Peyer's patch (tissue), 4 donors: Measurements from ENCODE around the gene TMEM183A. TPM values are rescaled to one million over a fixed set of nuclear protein-coding genes. Genes with fewer than 3 reads are reported as not detected.

Experiments used
- DNase-seq, 3 donors: peaks; one replicate each; pipeline ENCODE4 v3.0.0-alpha.2; 2017 to 2019
- H3K27ac ChIP-seq, 4 donors: fragments of 200-600 bp; sonication (generic); one replicate each; pipeline ENCODE4 v1.5.1; 2016 to 2019
- H3K27me3 ChIP-seq, 2 donors: fragments of 200-600 bp; sonication (generic); one replicate each; pipeline ENCODE4 v1.5.1; 2019
- H3K36me3 ChIP-seq, 3 donors: fragments of 200-600 bp; sonication (generic); one replicate each; pipeline ENCODE4 v1.5.1; 2016 to 2019
- H3K4me1 ChIP-seq, 4 donors: fragments of 200-600 bp; sonication (generic); one replicate each; pipeline ENCODE4 v1.5.1; 2016 to 2019
- H3K4me3 ChIP-seq, 4 donors: fragments of 200-600 bp; sonication (generic); 1 replicate in 3 of 4; 2 replicates in 1 of 4; pipeline ENCODE4 v1.5.1; 2016 to 2019; ENCODE audit warnings: mild to moderate bottlenecking in 1 of 4
- H3K9me3 ChIP-seq, 4 donors: fragments of 200-600 bp; sonication (generic); one replicate each; pipeline ENCODE4 v1.5.1; 2016 to 2019; ENCODE audit warnings: mild to moderate bottlenecking in 1 of 4
- POLR2A ChIP-seq, 2 donors: fragments of 450-650 bp; IDR thresholded peaks; one replicate each; pipeline ENCODE4 v1.5.1; 2017; ENCODE audit warnings: antibody characterized with exemption in 2 of 2, mild to moderate bottlenecking in 2 of 2, moderate library complexity in 2 of 2
- total RNA-seq, 4 donors: library from RNA; depleted of rRNA; stranded (reverse); fragments of >200 nt; gene quantifications; one replicate each; pipeline ENCODE4 v1.1.0, GENCODE V29; 2016
- TF ChIP-seq, protein P1 (sequence below), 6 experiments: fragments of 450-650 bp in 4 of 6; fragments of 200-600 bp in 2 of 6; sonication (generic) in 1 of 6; IDR thresholded peaks; one replicate each; pipeline ENCODE4 v1.5.1; 2017 to 2019; ENCODE audit warnings: antibody characterized with exemption in 6 of 6, mild to moderate bottlenecking in 3 of 6, moderate library complexity in 1 of 6

Gene TMEM183A
- total RNA-seq, 4 donors from 2014 or later: 65.4 to 91.6 (median 80.4) TPM

DNA sequence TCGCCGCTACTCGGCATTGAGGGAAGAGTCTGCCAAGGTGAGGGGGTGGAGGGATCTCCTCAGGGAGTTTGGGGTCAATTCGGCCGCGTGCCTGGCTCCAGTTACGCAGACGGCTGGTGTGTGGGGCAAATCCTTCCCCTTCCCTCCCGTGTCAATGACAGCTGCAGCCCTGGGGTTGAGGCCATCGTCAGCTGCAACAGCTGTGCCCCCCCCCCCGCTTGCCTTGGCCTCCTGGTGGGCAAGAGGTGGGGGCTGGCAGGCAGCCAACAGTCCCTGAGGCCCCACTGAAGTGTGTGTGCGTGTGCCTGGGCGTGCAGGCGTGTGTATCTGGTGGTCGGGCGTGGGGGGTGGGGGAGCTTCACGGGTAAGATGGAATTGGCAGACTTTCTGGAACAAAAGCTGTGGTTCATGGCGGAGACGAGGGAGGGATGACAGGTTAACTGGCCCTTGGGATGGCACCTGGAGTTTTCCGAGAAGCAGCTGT is 44.7 kb downstream of the TMEM183A start:
- Histone ChIP-seq H3K4me3 (no peak overlapping the region), H3K27ac (no peak overlapping the region), H3K36me3 (no peaks in the 10 kb centered on the region), H3K9me3 (no peaks in the 10 kb centered on the region), H3K4me1 (no peaks in the 10 kb centered on the region), H3K27me3 (no peaks in the 10 kb centered on the region)
- no peak for DNase-seq
- TF ChIP-seq POLR2A (IDR thresholded peaks at IDR 0.05): no peak
- TF ChIP-seq, protein P1, sequence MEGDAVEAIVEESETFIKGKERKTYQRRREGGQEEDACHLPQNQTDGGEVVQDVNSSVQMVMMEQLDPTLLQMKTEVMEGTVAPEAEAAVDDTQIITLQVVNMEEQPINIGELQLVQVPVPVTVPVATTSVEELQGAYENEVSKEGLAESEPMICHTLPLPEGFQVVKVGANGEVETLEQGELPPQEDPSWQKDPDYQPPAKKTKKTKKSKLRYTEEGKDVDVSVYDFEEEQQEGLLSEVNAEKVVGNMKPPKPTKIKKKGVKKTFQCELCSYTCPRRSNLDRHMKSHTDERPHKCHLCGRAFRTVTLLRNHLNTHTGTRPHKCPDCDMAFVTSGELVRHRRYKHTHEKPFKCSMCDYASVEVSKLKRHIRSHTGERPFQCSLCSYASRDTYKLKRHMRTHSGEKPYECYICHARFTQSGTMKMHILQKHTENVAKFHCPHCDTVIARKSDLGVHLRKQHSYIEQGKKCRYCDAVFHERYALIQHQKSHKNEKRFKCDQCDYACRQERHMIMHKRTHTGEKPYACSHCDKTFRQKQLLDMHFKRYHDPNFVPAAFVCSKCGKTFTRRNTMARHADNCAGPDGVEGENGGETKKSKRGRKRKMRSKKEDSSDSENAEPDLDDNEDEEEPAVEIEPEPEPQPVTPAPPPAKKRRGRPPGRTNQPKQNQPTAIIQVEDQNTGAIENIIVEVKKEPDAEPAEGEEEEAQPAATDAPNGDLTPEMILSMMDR (IDR thresholded peaks at IDR 0.05): no peak

GRCh38 chr1:203052601-203053000 is 45.4 kb downstream of the TMEM183A start:
- Histone ChIP-seq H3K27me3 (no peaks in the 10 kb centered on the region), H3K4me1 (no peaks in the 10 kb centered on the region), H3K36me3 (no peaks in the 10 kb centered on the region), H3K27ac (no peak overlapping the region), H3K9me3 (no peaks in the 10 kb centered on the region), H3K4me3 (no peak overlapping the region)
- DNase-seq: no peak
- TF ChIP-seq, protein P1 (IDR thresholded peaks at IDR 0.05): no peak
- no peak for TF ChIP-seq POLR2A (IDR thresholded peaks at IDR 0.05)

- DNase-seq: no peak
- Histone ChIP-seq H3K36me3 (no peaks in the 10 kb centered on the region), H3K9me3 (no peaks in the 10 kb centered on the region), H3K4me1 (no peaks in the 10 kb centered on the region), H3K27ac (no peak overlapping the region), H3K27me3 (no peaks in the 10 kb centered on the region), H3K4me3 (no peak overlapping the region)
- no peak for TF ChIP-seq POLR2A (IDR thresholded peaks at IDR 0.05)
- TF ChIP-seq, protein P1 (IDR thresholded peaks at IDR 0.05): no peak
Observed at GRCh38 chr1:203054184-203054583, 47.0 kb downstream of the TMEM183A start.

DNA sequence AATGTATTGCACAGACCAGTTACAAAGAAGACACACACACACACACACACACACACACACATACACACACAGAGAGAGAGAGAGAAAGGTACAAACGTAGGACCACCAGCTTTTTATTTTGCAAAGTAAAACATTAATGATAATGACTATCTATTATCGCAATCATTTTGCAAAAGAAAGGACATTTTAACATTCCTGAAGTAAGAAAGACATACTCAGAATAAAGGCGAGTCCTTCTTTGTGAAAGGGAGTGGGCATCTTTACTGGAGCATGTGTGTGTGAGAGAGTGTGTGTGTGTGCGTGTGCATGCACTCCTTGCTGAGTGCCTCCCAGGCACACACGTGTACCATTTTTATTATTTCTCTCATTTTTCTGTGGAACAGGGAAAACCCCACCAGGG is 47.5 kb downstream of the TMEM183A start:
- no peak for TF ChIP-seq POLR2A (IDR thresholded peaks at IDR 0.05)
- TF ChIP-seq, protein P1 (IDR thresholded peaks at IDR 0.05): no peak

DNA sequence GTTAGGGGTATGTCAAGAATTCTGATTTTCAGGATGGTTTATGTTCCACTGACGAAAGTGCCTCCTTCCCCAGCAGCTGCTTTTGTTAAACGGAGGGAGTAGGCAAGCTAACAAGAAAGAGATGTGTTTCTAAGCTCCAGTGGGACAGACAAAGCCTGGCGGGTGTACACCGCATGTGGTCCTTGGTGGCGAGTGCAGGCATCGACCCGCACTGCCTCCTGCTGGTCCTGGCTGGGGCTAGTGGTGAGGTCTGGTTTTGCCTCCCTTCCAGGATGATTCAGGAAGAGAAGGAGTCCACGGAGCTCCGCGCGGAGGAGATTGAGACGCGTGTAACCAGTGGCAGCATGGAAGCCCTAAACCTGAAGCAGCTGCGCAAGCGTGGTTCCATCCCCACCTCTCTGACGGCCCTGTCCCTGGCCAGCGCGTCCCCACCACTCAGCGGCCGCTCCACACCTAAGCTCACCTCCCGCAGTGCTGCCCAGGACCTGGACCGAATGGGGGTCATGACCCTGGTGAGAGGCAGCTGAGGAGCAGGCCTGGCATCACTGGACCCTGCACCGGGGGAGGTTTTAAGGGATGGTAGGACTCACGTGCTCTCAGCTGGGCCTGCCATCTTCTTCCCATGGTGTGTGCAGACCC is 48.1 kb downstream of the TMEM183A start:
- no peaks in the 10 kb centered on the region for H3K9me3 ChIP-seq
- no peaks in the 10 kb centered on the region for H3K36me3 ChIP-seq
- no peaks in the 10 kb centered on the region for H3K4me1 ChIP-seq
- no peaks in the 10 kb centered on the region for H3K27me3 ChIP-seq
- no peak overlapping the region for H3K4me3 ChIP-seq
- no peak for TF ChIP-seq POLR2A (IDR thresholded peaks at IDR 0.05)
- TF ChIP-seq, protein P1 (IDR thresholded peaks at IDR 0.05): no peak
- no peak for DNase-seq
- H3K27ac ChIP-seq: no peak overlapping the region

More for the DNA sequence above, 47.5 kb downstream of the TMEM183A start:
- Histone ChIP-seq H3K4me1 (no peaks in the 10 kb centered on the region), H3K27ac (no peak overlapping the region), H3K4me3 (no peak overlapping the region), H3K36me3 (no peaks in the 10 kb centered on the region), H3K27me3 (no peaks in the 10 kb centered on the region), H3K9me3 (no peaks in the 10 kb centered on the region)
- no peak for DNase-seq
